Uterus (tissue), 4 donors: Measurements from ENCODE around the gene RAP1GDS1. TPM values are rescaled to one million over a fixed set of nuclear protein-coding genes. Genes with fewer than 3 reads are reported as not detected.
"Not testable (repeated sequence)": the region's sequence is repeated elsewhere in the genome, so short reads cannot be mapped to it uniquely, and the experiment has no call there.

Experiments used
- DNase-seq, 2 donors: peaks; one replicate each; pipeline ENCODE4 v3.0.0-alpha.2; 2019 to 2020
- H3K27ac ChIP-seq, 2 donors: fragments of 200-600 bp; sonication (generic); 1 replicate in 1 of 2; 2 replicates in 1 of 2; pipeline ENCODE4 v1.5.1; 2016 to 2018
- H3K27me3 ChIP-seq, 2 donors: fragments of 200-600 bp; sonication (generic); one replicate each; pipeline ENCODE4 v1.5.1; 2018 to 2019; ENCODE audit warnings: control low read depth in 1 of 2
- H3K36me3 ChIP-seq, 2 donors: fragments of 200-600 bp; sonication (generic); one replicate each; pipeline ENCODE4 v1.5.1; 2019; ENCODE audit warnings: control low read depth in 1 of 2
- H3K4me1 ChIP-seq, 2 donors: fragments of 200-600 bp; sonication (generic); one replicate each; pipeline ENCODE4 v1.5.1; 2018 to 2019; ENCODE audit warnings: control low read depth in 1 of 2
- H3K4me3 ChIP-seq, 2 donors: fragments of 200-600 bp; sonication (generic); 1 replicate in 1 of 2; 2 replicates in 1 of 2; pipeline ENCODE4 v1.5.1; 2018 to 2019; ENCODE audit warnings: mild to moderate bottlenecking in 1 of 2
- H3K9me3 ChIP-seq, 2 donors: fragments of 200-600 bp; sonication (generic); one replicate each; pipeline ENCODE4 v1.5.1; 2019; ENCODE audit warnings: control low read depth in 1 of 2
- POLR2A ChIP-seq, 2 donors: fragments of 450-650 bp; IDR thresholded peaks; one replicate each; pipeline ENCODE4 v1.6.1; 2016; ENCODE audit warnings: antibody characterized with exemption in 2 of 2, mild to moderate bottlenecking in 1 of 2, moderate library complexity in 1 of 2
- intact Hi-C: fragments of 100-400 bp; cut with DNase I; formaldehyde crosslinking; loops from one replicate; pipeline ENCODE4 v1.15.1; 2023; ENCODE audit warnings: low total_unique reads
- total RNA-seq, 4 donors: library from RNA; depleted of rRNA in 3 of 4; stranded (reverse); fragments of >200 nt in 3 of 4; gene quantifications; one replicate each; pipeline versions ENCODE4 v1.1.0 to v1.2.4, GENCODE V29; 2014 to 2023
- TF ChIP-seq, protein P1 (sequence below), 4 experiments: fragments of 200-600 bp in 2 of 4; fragments of 450-650 bp in 2 of 4; sonication (generic) in 2 of 4; IDR thresholded peaks; one replicate each; pipeline ENCODE4 v1.5.1; 2016 to 2019; ENCODE audit warnings: antibody characterized with exemption in 4 of 4, mild to moderate bottlenecking in 2 of 4, moderate library complexity in 1 of 4
- donor health status: DM: yes; HTN: yes; CAD: no.

RAP1GDS1 gene
- total RNA-seq, 4 donors from 2014 or later = 13.5 to 53.5 (median 42.0) TPM

DNA sequence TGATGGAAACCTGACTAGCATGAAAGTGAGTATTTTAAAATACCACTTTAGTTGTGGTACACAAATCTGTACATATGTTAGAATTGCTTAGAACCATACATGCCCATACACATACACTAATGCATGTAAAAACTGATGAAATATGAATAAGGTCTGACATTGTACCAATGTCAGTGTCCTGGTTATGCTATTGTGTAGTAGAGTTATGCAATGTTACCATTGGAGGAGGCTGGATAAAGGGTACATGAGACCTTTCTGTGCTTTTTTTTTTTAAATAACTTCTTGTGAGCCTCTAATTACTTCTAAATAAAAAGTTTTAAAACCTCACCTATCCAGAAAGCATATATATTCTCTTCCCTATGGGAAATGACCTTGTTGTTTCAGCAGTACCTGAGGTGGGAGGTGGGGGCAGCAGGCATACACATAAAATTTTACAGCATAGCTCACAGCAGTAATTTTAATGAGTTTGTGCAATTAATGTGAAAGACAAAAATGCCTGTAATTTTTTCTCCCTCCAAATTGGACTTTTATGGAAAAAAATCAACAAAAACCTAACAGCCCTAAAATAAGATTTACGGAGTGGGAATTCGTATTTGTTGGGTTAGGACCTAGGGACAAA, 97.6 kb downstream of the RAP1GDS1 start:
- no peaks in the 10 kb centered on the region for H3K27me3 ChIP-seq
- no peak for DNase-seq
- H3K27ac ChIP-seq = no peak overlapping the region
- H3K9me3 ChIP-seq = no peaks in the 10 kb centered on the region
- H3K36me3 ChIP-seq = no peaks in the 10 kb centered on the region
- H3K4me3 ChIP-seq = no peak overlapping the region
- H3K4me1 ChIP-seq = no peaks in the 10 kb centered on the region
- intact Hi-C loops = no loop called here
- TF ChIP-seq, protein P1, sequence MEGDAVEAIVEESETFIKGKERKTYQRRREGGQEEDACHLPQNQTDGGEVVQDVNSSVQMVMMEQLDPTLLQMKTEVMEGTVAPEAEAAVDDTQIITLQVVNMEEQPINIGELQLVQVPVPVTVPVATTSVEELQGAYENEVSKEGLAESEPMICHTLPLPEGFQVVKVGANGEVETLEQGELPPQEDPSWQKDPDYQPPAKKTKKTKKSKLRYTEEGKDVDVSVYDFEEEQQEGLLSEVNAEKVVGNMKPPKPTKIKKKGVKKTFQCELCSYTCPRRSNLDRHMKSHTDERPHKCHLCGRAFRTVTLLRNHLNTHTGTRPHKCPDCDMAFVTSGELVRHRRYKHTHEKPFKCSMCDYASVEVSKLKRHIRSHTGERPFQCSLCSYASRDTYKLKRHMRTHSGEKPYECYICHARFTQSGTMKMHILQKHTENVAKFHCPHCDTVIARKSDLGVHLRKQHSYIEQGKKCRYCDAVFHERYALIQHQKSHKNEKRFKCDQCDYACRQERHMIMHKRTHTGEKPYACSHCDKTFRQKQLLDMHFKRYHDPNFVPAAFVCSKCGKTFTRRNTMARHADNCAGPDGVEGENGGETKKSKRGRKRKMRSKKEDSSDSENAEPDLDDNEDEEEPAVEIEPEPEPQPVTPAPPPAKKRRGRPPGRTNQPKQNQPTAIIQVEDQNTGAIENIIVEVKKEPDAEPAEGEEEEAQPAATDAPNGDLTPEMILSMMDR (IDR thresholded peaks at IDR 0.05) = no peak
- no peak for TF ChIP-seq POLR2A (IDR thresholded peaks at IDR 0.05)

DNA sequence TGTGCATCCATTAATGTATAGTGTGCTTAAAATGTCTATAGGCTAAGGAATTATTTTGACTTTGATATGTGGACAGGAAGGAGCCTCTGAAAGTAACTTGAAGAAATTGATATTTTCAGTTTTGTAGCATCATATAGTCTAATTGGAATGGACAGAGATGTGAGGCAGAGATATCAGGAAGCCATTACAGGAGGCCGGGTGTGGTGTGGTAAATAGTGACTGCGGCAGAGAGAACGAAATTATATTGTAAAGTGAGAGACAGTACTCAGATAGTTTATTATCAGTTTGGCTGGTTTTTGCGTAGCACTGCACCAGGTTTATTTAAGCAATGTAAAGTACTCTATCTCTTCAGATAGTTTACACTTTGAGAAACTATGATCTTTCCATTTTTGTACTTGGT, 98.5 kb downstream of the RAP1GDS1 start:
- no peaks in the 10 kb centered on the region for H3K4me1 ChIP-seq
- TF ChIP-seq, protein P1 (IDR thresholded peaks at IDR 0.05) = no peak
- TF ChIP-seq POLR2A (IDR thresholded peaks at IDR 0.05) = no peak
- H3K36me3 ChIP-seq = no peaks in the 10 kb centered on the region
- no peaks in the 10 kb centered on the region for H3K9me3 ChIP-seq
- intact Hi-C loops = no loop called here
- H3K27ac ChIP-seq = no peak overlapping the region
- DNase-seq = no peak
- no peaks in the 10 kb centered on the region for H3K27me3 ChIP-seq
- no peak overlapping the region for H3K4me3 ChIP-seq

DNA sequence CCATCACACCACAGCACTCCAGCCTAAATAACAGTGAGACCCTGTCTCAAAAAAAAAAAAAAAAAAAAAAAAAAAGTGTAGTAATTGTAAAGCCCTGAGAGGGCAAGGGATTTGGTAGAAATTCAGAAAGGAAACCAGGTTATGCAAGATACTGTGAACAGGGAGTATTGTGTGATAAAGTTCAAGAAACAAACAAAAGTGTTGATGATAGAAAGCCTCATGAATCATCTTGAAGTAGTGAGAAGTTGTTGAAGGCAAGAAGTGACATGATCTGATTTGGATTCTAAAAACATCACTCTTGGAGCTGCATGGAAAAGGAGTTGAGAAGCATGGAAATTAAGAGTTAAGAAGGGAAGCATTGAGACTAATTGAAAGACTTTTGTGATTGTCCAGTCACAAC, 102.2 kb downstream of the RAP1GDS1 start:
- intact Hi-C loops = no loop called here
- H3K9me3 ChIP-seq = no peaks in the 10 kb centered on the region
- no peaks in the 10 kb centered on the region for H3K4me1 ChIP-seq
- TF ChIP-seq, protein P1 (IDR thresholded peaks at IDR 0.05) = no peak
- no peak for TF ChIP-seq POLR2A (IDR thresholded peaks at IDR 0.05)
- no peaks in the 10 kb centered on the region for H3K36me3 ChIP-seq
- no peak overlapping the region for H3K4me3 ChIP-seq
- H3K27me3 ChIP-seq = no peaks in the 10 kb centered on the region
- H3K27ac ChIP-seq = no peak overlapping the region
- no peak for DNase-seq

DNA sequence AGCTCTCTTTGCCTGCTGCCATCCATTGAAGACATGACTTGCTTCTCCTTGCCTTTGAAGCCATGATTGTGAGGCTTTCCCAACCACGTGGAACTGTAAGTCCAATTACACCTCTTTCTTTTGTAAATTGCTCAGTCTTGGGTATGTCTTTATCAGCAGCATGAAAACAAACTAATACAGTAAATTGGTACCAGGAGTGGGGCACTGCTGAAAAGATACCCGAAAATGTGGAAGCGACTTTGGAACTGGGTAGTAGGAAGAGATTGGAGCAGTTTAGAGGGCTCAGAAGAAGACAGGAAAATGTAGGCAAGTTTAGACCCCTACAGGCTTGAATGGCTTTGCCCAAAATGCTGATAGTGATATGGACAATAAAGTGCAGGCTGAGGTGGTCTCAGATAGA, 105.1 kb downstream of the RAP1GDS1 start:
- H3K36me3 ChIP-seq, intact Hi-C loops, H3K27ac ChIP-seq, H3K27me3 ChIP-seq, H3K4me1 ChIP-seq, H3K4me3 ChIP-seq, H3K9me3 ChIP-seq, DNase-seq: not testable (repeated sequence)

DNA sequence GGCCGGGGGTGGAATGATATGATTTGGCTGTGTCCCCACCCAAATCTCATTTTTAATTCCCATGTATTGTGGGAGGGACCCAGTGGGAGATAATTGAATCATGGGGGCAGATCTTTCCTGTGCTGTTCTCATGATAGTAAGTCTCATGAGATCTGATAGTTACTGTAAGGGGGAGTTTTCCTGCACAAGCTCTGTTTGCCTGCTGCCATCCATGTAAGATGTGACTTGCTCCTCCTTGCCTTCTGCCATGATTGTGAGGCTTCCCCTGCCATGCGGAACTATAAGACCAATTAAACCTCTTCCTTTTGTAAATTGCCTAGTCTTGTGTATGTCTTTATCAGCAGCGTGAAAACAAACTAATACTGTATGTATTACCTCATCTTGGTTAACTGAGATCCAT, 106.8 kb downstream of the RAP1GDS1 start:
- H3K9me3 ChIP-seq, intact Hi-C loops, H3K4me3 ChIP-seq, H3K4me1 ChIP-seq, H3K36me3 ChIP-seq, H3K27me3 ChIP-seq, DNase-seq, H3K27ac ChIP-seq: not testable (repeated sequence)

DNA sequence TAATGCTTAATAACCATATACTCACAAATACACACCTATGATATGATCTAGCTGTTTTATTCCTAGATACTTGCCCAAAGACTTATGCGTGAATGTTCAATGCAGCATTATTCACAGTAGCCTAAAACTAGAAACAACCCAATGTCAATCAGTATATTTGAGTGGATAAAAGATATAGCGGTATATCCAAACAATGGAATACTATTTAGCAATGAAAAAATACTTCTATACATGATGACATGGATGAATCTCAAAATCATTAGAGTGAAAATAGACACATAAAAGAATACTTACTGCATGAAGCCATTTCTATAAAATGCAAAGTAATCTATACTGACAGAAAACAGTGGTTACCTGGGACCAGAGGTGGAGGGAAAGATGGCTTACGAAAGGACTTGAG, 108.1 kb downstream of the RAP1GDS1 start:
- TF ChIP-seq POLR2A (IDR thresholded peaks at IDR 0.05) = no peak
- TF ChIP-seq, protein P1 (IDR thresholded peaks at IDR 0.05) = no peak
- intact Hi-C loops = no loop called here
- no peaks in the 10 kb centered on the region for H3K36me3 ChIP-seq

More for the DNA sequence above, 108.1 kb downstream of the RAP1GDS1 start:
- no peaks in the 10 kb centered on the region for H3K4me1 ChIP-seq
- H3K27me3 ChIP-seq = no peaks in the 10 kb centered on the region
- H3K4me3 ChIP-seq = no peak overlapping the region
- no peaks in the 10 kb centered on the region for H3K9me3 ChIP-seq
- no peak overlapping the region for H3K27ac ChIP-seq
- no peak for DNase-seq
